Osteoblast (primary cell): Measurements from ENCODE around the gene PDHX. TPM values are rescaled to one million over a fixed set of nuclear protein-coding genes. Genes with fewer than 3 reads are reported as not detected.

Experiments
- DNase-seq: peaks from one replicate; pipeline ENCODE4 v3.0.0; 2011; ENCODE audit warnings: low spot score, mixed read lengths; ENCODE audit not compliant: insufficient read length; ENCODE audit errors: missing footprints
- H2AFZ ChIP-seq: 2 replicates; pipeline ENCODE4 v1.6.0; 2011; ENCODE audit warnings: mild to moderate bottlenecking, low read length
- H3K27ac ChIP-seq: 2 replicates; pipeline ENCODE4 v1.5.1; 2011; ENCODE audit warnings: mild to moderate bottlenecking, low read depth, low read length, moderate library complexity
- H3K27me3 ChIP-seq: 2 replicates; pipeline ENCODE4 v1.6.0; 2012; ENCODE audit warnings: mild to moderate bottlenecking, control low read depth, inconsistent platforms, low read length, moderate library complexity; ENCODE audit not compliant: insufficient read depth
- H3K36me3 ChIP-seq: 2 replicates; pipeline ENCODE4 v1.5.1; 2011; ENCODE audit warnings: mild to moderate bottlenecking, low read length, control low read depth, moderate library complexity; ENCODE audit not compliant: insufficient read depth
- H3K4me1 ChIP-seq: 2 replicates; pipeline ENCODE4 v1.5.1; 2011; ENCODE audit warnings: mild to moderate bottlenecking, low read length, control low read depth, moderate library complexity; ENCODE audit not compliant: insufficient read depth
- H3K4me2 ChIP-seq: 2 replicates; pipeline ENCODE4 v1.6.0; 2011; ENCODE audit warnings: mild to moderate bottlenecking, low read length; ENCODE audit not compliant: insufficient read depth
- H3K4me3 ChIP-seq: fragments of 200-600 bp; sonication (generic); 3 replicates; pipeline ENCODE4 v1.5.1; 2012; ENCODE audit warnings: mild to moderate bottlenecking, low read length, inconsistent platforms; ENCODE audit not compliant: insufficient read depth
- H3K79me2 ChIP-seq: 2 replicates; pipeline ENCODE4 v1.6.0; 2012; ENCODE audit warnings: mild to moderate bottlenecking, low read length, control low read depth, inconsistent platforms; ENCODE audit not compliant: insufficient read depth
- H3K9me3 ChIP-seq: 2 replicates; pipeline ENCODE4 v1.5.1; 2011; ENCODE audit warnings: low read depth, low read length, control low read depth
- H4K20me1 ChIP-seq: 2 replicates; pipeline ENCODE4 v1.6.0; 2012; ENCODE audit warnings: mild to moderate bottlenecking, low read length, control low read depth; ENCODE audit not compliant: insufficient read depth
- CTCF ChIP-seq: IDR thresholded peaks from 2 replicates; pipeline ENCODE4 v1.5.1; 2011; ENCODE audit warnings: mild to moderate bottlenecking, low read depth, low read length, moderate library complexity; ENCODE audit errors: extremely low read depth
- total RNA-seq: library from RNA; depleted of rRNA; stranded (reverse); fragments of >200 nt; gene quantifications from 2 replicates; pipeline ENCODE4 v1.2.3, GENCODE V29; 2012

Gene PDHX
- total RNA-seq, 1 donor, result 29.7 TPM

GRCh38 chr11:35030716-35031213, 114.3 kb downstream of the PDHX start:
- Histone ChIP-seq H3K9me3 (no peaks in the 10 kb centered on the region), H2AFZ (no peak overlapping the region), H4K20me1 (no peaks in the 10 kb centered on the region), H3K4me1 (peaks cover 34% of the 10 kb centered on the region), H3K4me3 (no peak overlapping the region), H3K27ac (peak overlapping the region; percentile 95), H3K4me2 (peak overlapping the region; percentile 32), H3K36me3 (no peaks in the 10 kb centered on the region), H3K27me3 (no peaks in the 10 kb centered on the region), H3K79me2 (no peaks in the 10 kb centered on the region)
- no peak for TF ChIP-seq CTCF
- peak; percentile 74 for DNase-seq

GRCh38 chr11:35031346-35031745, 114.9 kb downstream of the PDHX start:
- Histone ChIP-seq H4K20me1 (no peaks in the 10 kb centered on the region), H3K4me2 (peak overlapping the region; percentile 32), H2AFZ (no peak overlapping the region), H3K9me3 (no peaks in the 10 kb centered on the region), H3K27me3 (no peaks in the 10 kb centered on the region), H3K36me3 (no peaks in the 10 kb centered on the region), H3K4me1 (peaks cover 38% of the 10 kb centered on the region), H3K27ac (peak overlapping the region; percentile 95), H3K79me2 (no peaks in the 10 kb centered on the region), H3K4me3 (no peak overlapping the region)
- TF ChIP-seq CTCF, result no peak
- no peak for DNase-seq

- Histone ChIP-seq H3K4me1 (peaks cover 43% of the 10 kb centered on the region), H3K4me3 (no peak overlapping the region), H4K20me1 (no peaks in the 10 kb centered on the region), H3K9me3 (no peaks in the 10 kb centered on the region), H3K36me3 (no peaks in the 10 kb centered on the region), H3K4me2 (no peak overlapping the region), H2AFZ (no peak overlapping the region), H3K27ac (peak overlapping the region; percentile 95), H3K27me3 (no peaks in the 10 kb centered on the region), H3K79me2 (no peaks in the 10 kb centered on the region)
- TF ChIP-seq CTCF, result no peak
- no peak for DNase-seq
Measured at GRCh38 chr11:35031867-35032266, 115.4 kb downstream of the PDHX start.

GRCh38 chr11:35033011-35033410, 116.6 kb downstream of the PDHX start:
- Histone ChIP-seq H3K36me3 (no peaks in the 10 kb centered on the region), H4K20me1 (no peaks in the 10 kb centered on the region), H3K4me1 (peaks cover 44% of the 10 kb centered on the region), H3K9me3 (no peaks in the 10 kb centered on the region), H2AFZ (no peak overlapping the region), H3K27ac (no peak overlapping the region), H3K4me2 (no peak overlapping the region), H3K27me3 (no peaks in the 10 kb centered on the region), H3K79me2 (no peaks in the 10 kb centered on the region), H3K4me3 (no peak overlapping the region)
- no peak for TF ChIP-seq CTCF
- no peak for DNase-seq
